SH-SY5Y (cell line): ENCODE data around the gene PDE6D.

Experiments
- GATA2 ChIP-seq: IDR thresholded peaks from 2 replicates; pipeline ENCODE4 v1.6.1; 2011; ENCODE audit warnings: mild to moderate bottlenecking, low read depth, low read length
- GATA3 ChIP-seq: IDR thresholded peaks from 2 replicates; pipeline ENCODE4 v1.6.1; 2011; ENCODE audit warnings: low read depth, mild to moderate bottlenecking, low read length, moderate library complexity

- TF ChIP-seq GATA2 (no peak), GATA3 (no peak)
These were observed 65.6 kb downstream of the PDE6D start for GRCh38 chr2:231715499-231715837.
